Natural killer cell (primary cell): ENCODE data around the gene VMP1. TPM values are rescaled to one million over a fixed set of nuclear protein-coding genes. Genes with fewer than 3 reads are reported as not detected.
A peak's percentile ranks its signal among the peaks of the same experiment; 100 is the strongest.

Experiments used
- ATAC-seq, 3 donors: fragments of 150-1000 bp in 2 of 3; fragments of 200-7000 bp in 1 of 3; cut with Tn5 transposase; 1 replicate in 1 of 3; 2 replicates in 2 of 3; pipeline ENCODE4 v1.10.0; 2021; ENCODE audit warnings: mild to moderate bottlenecking in 2 of 3, moderate library complexity in 2 of 3
- DNase-seq, 2 donors: peaks; one replicate each; pipeline versions ENCODE4 v3.0.0 to v3.0.0-alpha.2; 2013 to 2021; ENCODE audit warnings: mixed read lengths in 1 of 2
- H3K27ac ChIP-seq: one replicate; pipeline ENCODE4 v1.5.1; 2013; ENCODE audit warnings: mild to moderate bottlenecking, low read length
- H3K27me3 ChIP-seq: one replicate; pipeline ENCODE4 v1.6.1; 2013; ENCODE audit warnings: low read length; ENCODE audit not compliant: control insufficient read depth, insufficient read depth
- H3K36me3 ChIP-seq: one replicate; pipeline ENCODE4 v1.6.1; 2013; ENCODE audit warnings: low read length; ENCODE audit not compliant: control insufficient read depth, insufficient read depth
- H3K4me1 ChIP-seq: one replicate; pipeline ENCODE4 v1.6.1; 2013; ENCODE audit warnings: low read length; ENCODE audit not compliant: control insufficient read depth, insufficient read depth
- H3K4me3 ChIP-seq: one replicate; pipeline ENCODE4 v1.5.1; 2013; ENCODE audit warnings: low read length
- H3K9me3 ChIP-seq: one replicate; pipeline ENCODE4 v1.6.1; 2013; ENCODE audit warnings: low read length; ENCODE audit not compliant: control insufficient read depth, insufficient read depth
- H3K27ac Mint-ChIP-seq, 2 donors: one replicate each; pipeline ENCODE4 v1.8.0; 2022; ENCODE audit warnings: mild to moderate bottlenecking in 2 of 2, mixed read lengths in 2 of 2, moderate library complexity in 1 of 2
- H3K27me3 Mint-ChIP-seq, 2 donors: one replicate each; pipeline ENCODE4 v1.8.0; 2022; ENCODE audit warnings: low read depth in 2 of 2, mixed read lengths in 2 of 2
- H3K36me3 Mint-ChIP-seq: one replicate; pipeline ENCODE4 v1.8.0; 2022; ENCODE audit warnings: mixed read lengths
- H3K4me1 Mint-ChIP-seq, 2 donors: one replicate each; pipeline ENCODE4 v1.8.0; 2022; ENCODE audit warnings: mixed read lengths in 2 of 2
- H3K4me3 Mint-ChIP-seq: one replicate; pipeline ENCODE4 v1.8.0; 2022; ENCODE audit warnings: mild to moderate bottlenecking, moderate library complexity, mixed read lengths
- H3K9me3 Mint-ChIP-seq, 2 donors: one replicate each; pipeline ENCODE4 v1.8.0; 2022; ENCODE audit warnings: mixed read lengths in 2 of 2
- WGBS: methylation state at CpG from one replicate; pipeline ENCODE4 v1.1.7; 2013; ENCODE audit warnings: missing lambda C conversion rate; ENCODE audit not compliant: insufficient coverage; 5-methylcytosine and 5-hydroxymethylcytosine counted together
- intact Hi-C: fragments of 100-400 bp; cut with micrococcal nuclease; formaldehyde crosslinking; loops from one replicate; pipeline ENCODE4 v1.14.2; 2022
- total RNA-seq, 4 donors: library from RNA; stranded (reverse); fragments of 120-200 nt in 1 of 4; gene quantifications; one replicate each; pipeline versions ENCODE4 v1.2.3 to v1.2.4, GENCODE V29; 2013 to 2022
- TF ChIP-seq, protein P1 (sequence below): fragments of 200-600 bp; IDR thresholded peaks from one replicate; pipeline ENCODE4 v1.8.0; 2022; ENCODE audit warnings: antibody characterized with exemption

VMP1 gene
- total RNA-seq, 3 donors from 2014 or later (not counting 1 experiment from before 2014, with no cell fraction given) = 136 to 175 (median 162) TPM

GRCh38 chr17:59696682-59697277 lies 10.7 kb upstream of the VMP1 start:
- TF ChIP-seq, protein P1, sequence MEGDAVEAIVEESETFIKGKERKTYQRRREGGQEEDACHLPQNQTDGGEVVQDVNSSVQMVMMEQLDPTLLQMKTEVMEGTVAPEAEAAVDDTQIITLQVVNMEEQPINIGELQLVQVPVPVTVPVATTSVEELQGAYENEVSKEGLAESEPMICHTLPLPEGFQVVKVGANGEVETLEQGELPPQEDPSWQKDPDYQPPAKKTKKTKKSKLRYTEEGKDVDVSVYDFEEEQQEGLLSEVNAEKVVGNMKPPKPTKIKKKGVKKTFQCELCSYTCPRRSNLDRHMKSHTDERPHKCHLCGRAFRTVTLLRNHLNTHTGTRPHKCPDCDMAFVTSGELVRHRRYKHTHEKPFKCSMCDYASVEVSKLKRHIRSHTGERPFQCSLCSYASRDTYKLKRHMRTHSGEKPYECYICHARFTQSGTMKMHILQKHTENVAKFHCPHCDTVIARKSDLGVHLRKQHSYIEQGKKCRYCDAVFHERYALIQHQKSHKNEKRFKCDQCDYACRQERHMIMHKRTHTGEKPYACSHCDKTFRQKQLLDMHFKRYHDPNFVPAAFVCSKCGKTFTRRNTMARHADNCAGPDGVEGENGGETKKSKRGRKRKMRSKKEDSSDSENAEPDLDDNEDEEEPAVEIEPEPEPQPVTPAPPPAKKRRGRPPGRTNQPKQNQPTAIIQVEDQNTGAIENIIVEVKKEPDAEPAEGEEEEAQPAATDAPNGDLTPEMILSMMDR = no peak

DNA sequence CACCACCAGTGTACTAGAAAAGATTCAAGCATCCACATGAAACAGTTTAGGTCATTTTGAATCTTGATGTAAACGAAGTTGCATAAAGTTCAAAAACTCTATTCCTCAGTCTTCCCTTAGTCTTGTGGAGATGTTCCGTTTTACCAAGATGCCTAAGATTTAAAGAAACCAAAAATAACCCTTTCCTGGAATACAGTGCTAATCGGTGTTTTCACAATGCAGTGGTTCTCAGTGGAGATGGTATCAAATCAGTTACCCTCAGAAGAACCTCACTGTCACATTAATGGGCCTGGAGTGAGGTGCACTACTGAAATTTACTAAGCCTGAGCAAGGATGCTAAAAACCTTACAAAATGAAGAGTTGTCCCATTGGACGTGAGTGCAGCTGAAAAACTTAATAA lies 9.3 kb upstream of the VMP1 start:
- ATAC-seq = no peak
- Mint-ChIP-seq H3K36me3 (peaks cover 14% of the 10 kb centered on the region), H3K27ac (peak overlapping the region; percentile 59 to 69), H3K4me3 (no peak overlapping the region), H3K4me1 (peaks cover 43 to 50% of the 10 kb centered on the region in 2 donors), H3K27me3 (no peaks in the 10 kb centered on the region), H3K9me3 (no peaks in the 10 kb centered on the region)
- Histone ChIP-seq H3K4me3 (no peak overlapping the region), H3K4me1 (no peaks in the 10 kb centered on the region), H3K27ac (no peak overlapping the region), H3K9me3 (no peaks in the 10 kb centered on the region), H3K27me3 (no peaks in the 10 kb centered on the region), H3K36me3 (peaks cover 58% of the 10 kb centered on the region)
- intact Hi-C loops = no loop called here
- TF ChIP-seq, protein P1 = no peak
- 85% methylated on average over 4 of the region's 4 CpGs for WGBS
- DNase-seq = no peak

More at GRCh38 chr17:59696682-59697277, 10.7 kb upstream of the VMP1 start:
- Mint-ChIP-seq H3K4me3 (no peak overlapping the region), H3K36me3 (peaks cover 14% of the 10 kb centered on the region), H3K4me1 (peaks cover 37 to 43% of the 10 kb centered on the region in 2 donors), H3K27me3 (no peaks in the 10 kb centered on the region), H3K27ac (peak overlapping the region; percentile 57 to 69), H3K9me3 (no peaks in the 10 kb centered on the region)
- WGBS = 94% methylated on average over 1 of the region's 2 CpGs
- no peaks in the 10 kb centered on the region for H3K4me1 ChIP-seq
- peaks cover 64% of the 10 kb centered on the region for H3K36me3 ChIP-seq
- DNase-seq (no peak), ATAC-seq (no peak)
- H3K27ac ChIP-seq = no peak overlapping the region
- intact Hi-C loops = no loop called here
- H3K4me3 ChIP-seq = no peak overlapping the region
- no peaks in the 10 kb centered on the region for H3K9me3 ChIP-seq
- H3K27me3 ChIP-seq = no peaks in the 10 kb centered on the region

GRCh38 chr17:59699218-59699617 lies 8.2 kb upstream of the VMP1 start:
- Histone ChIP-seq H3K4me1 (no peaks in the 10 kb centered on the region), H3K27me3 (no peaks in the 10 kb centered on the region), H3K4me3 (no peak overlapping the region), H3K36me3 (peaks cover 48% of the 10 kb centered on the region), H3K9me3 (no peaks in the 10 kb centered on the region), H3K27ac (no peak overlapping the region)
- intact Hi-C loops = no loop called here
- no peak for DNase-seq
- no peak for ATAC-seq
- H3K4me1 Mint-ChIP-seq = peaks cover 48 to 52% of the 10 kb centered on the region in 2 donors
- H3K9me3 Mint-ChIP-seq = no peaks in the 10 kb centered on the region
- H3K27me3 Mint-ChIP-seq = no peaks in the 10 kb centered on the region
- 96% methylated on average over 7 of the region's 7 CpGs for WGBS
- peak overlapping the region in 1 of 2 donors; percentile 59 for H3K27ac Mint-ChIP-seq
- H3K36me3 Mint-ChIP-seq = peaks cover 7% of the 10 kb centered on the region
- H3K4me3 Mint-ChIP-seq = no peak overlapping the region
- TF ChIP-seq, protein P1 = no peak

GRCh38 chr17:59699786-59700185 lies 7.7 kb upstream of the VMP1 start:
- Histone ChIP-seq H3K27ac (no peak overlapping the region), H3K4me3 (no peak overlapping the region), H3K36me3 (peaks cover 42% of the 10 kb centered on the region), H3K4me1 (no peaks in the 10 kb centered on the region), H3K9me3 (no peaks in the 10 kb centered on the region), H3K27me3 (no peaks in the 10 kb centered on the region)
- no peaks in the 10 kb centered on the region for H3K9me3 Mint-ChIP-seq
- TF ChIP-seq, protein P1 = no peak
- ATAC-seq (no peak), DNase-seq (no peak)
- 95% methylated on average over 6 of the region's 6 CpGs for WGBS
- H3K27me3 Mint-ChIP-seq = no peaks in the 10 kb centered on the region
- H3K4me1 Mint-ChIP-seq = peaks cover 50 to 52% of the 10 kb centered on the region in 2 donors
- peaks cover under 1% of the 10 kb centered on the region for H3K36me3 Mint-ChIP-seq
- peak overlapping the region in 1 of 2 donors; percentile 59 for H3K27ac Mint-ChIP-seq
- H3K4me3 Mint-ChIP-seq = no peak overlapping the region
- intact Hi-C loops = no loop called here
